RWPE2 (cell line): ENCODE data around the gene RELCH.

Source experiments
- ATAC-seq: fragments of 200-7000 bp; cut with Tn5 transposase; 3 replicates; pipeline ENCODE4 v1.9.1; 2021; ENCODE audit warnings: low read depth
- DNase-seq: peaks from one replicate; pipeline ENCODE4 v3.0.0-alpha.2; 2020; ENCODE audit warnings: low spot score
- H3K27ac ChIP-seq: fragments of 450-650 bp; 2 replicates; pipeline ENCODE4 v1.5.1; 2017; ENCODE audit warnings: mild to moderate bottlenecking; ENCODE audit not compliant: poor library complexity, severe bottlenecking
- H3K27me3 ChIP-seq: fragments of 250-450 bp; sonication (Bioruptor Pico); 2 replicates; pipeline ENCODE4 v1.5.1; 2021; ENCODE audit warnings: mild to moderate bottlenecking, moderate library complexity; ENCODE audit not compliant: insufficient read depth, poor library complexity, severe bottlenecking
- H3K36me3 ChIP-seq: fragments of 250-450 bp; sonication (Bioruptor Pico); 2 replicates; pipeline ENCODE4 v1.5.1; 2020; ENCODE audit warnings: low read depth, mild to moderate bottlenecking, moderate library complexity
- H3K4me1 ChIP-seq: fragments of 250-450 bp; sonication (Bioruptor Pico); 2 replicates; pipeline ENCODE4 v1.5.1; 2021; ENCODE audit warnings: mild to moderate bottlenecking, moderate library complexity; ENCODE audit not compliant: insufficient read depth, poor library complexity, severe bottlenecking
- H3K4me3 ChIP-seq: fragments of 250-450 bp; sonication (Bioruptor Pico); 2 replicates; pipeline ENCODE4 v1.5.1; 2021; ENCODE audit warnings: mild to moderate bottlenecking, moderate library complexity; ENCODE audit not compliant: severe bottlenecking
- H3K9me3 ChIP-seq: fragments of 250-450 bp; sonication (Bioruptor Pico); 2 replicates; pipeline ENCODE4 v1.5.1; 2021; ENCODE audit warnings: mild to moderate bottlenecking, moderate library complexity; ENCODE audit not compliant: severe bottlenecking
- CTCF ChIP-seq: fragments of 450-650 bp; IDR thresholded peaks from one replicate; pipeline ENCODE4 v1.5.1; 2017; ENCODE audit warnings: mild to moderate bottlenecking, moderate library complexity; ENCODE audit not compliant: poor library complexity, severe bottlenecking

The RELCH gene

GRCh38 chr18:62151068-62151771, 35.8 kb upstream of the RELCH start:
- Histone ChIP-seq H3K4me3 (no peak overlapping the region), H3K9me3 (no peaks in the 10 kb centered on the region), H3K27ac (no peak overlapping the region), H3K27me3 (no peaks in the 10 kb centered on the region), H3K36me3 (no peaks in the 10 kb centered on the region; the same call in 1 of the 2 replicates), H3K4me1 (no peaks in the 10 kb centered on the region)
- DNase-seq, result no peak
- ATAC-seq, result no peak
- no peak for TF ChIP-seq CTCF

GRCh38 chr18:62152844-62153243, 34.2 kb upstream of the RELCH start:
- H3K9me3 ChIP-seq, result no peaks in the 10 kb centered on the region
- DNase-seq (no peak), ATAC-seq (no peak)

GRCh38 chr18:62157843-62158242, 29.2 kb upstream of the RELCH start:
- H3K4me3 ChIP-seq, result no peak overlapping the region
- no peaks in the 10 kb centered on the region; the same call in 1 of the 2 replicates for H3K36me3 ChIP-seq
- no peak for TF ChIP-seq CTCF
- no peak for ATAC-seq
- H3K27me3 ChIP-seq, result no peaks in the 10 kb centered on the region
- no peak overlapping the region for H3K27ac ChIP-seq
- no peak for DNase-seq
- H3K9me3 ChIP-seq, result no peaks in the 10 kb centered on the region
- H3K4me1 ChIP-seq, result no peaks in the 10 kb centered on the region

More at GRCh38 chr18:62152844-62153243, 34.2 kb upstream of the RELCH start:
- no peaks in the 10 kb centered on the region for H3K4me1 ChIP-seq
- H3K36me3 ChIP-seq, result no peaks in the 10 kb centered on the region; the same call in 1 of the 2 replicates
- H3K27me3 ChIP-seq, result no peaks in the 10 kb centered on the region
- no peak for TF ChIP-seq CTCF
- no peak overlapping the region for H3K4me3 ChIP-seq
- no peak overlapping the region for H3K27ac ChIP-seq

DNA sequence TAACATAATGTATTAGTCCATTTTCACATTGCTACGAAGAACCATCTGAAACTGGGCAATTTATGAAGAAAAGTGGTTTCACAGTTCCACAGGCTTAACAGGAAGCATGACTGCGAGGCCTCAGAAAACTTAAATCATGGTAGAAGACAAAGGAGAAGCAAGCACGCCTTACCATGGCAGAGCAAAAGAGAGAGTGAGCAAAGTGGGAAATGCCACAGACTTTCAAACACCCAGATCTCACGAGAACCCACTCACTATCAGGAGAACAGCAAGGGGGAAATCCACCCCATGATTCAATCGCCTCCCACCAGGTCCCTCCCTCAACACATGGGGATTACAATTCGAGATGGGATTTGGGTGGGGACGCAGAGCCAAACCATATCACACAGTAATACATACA, 22.7 kb upstream of the RELCH start:
- ATAC-seq, result no peak
- Histone ChIP-seq H3K9me3 (no peaks in the 10 kb centered on the region), H3K27me3 (no peaks in the 10 kb centered on the region), H3K4me1 (no peaks in the 10 kb centered on the region), H3K4me3 (no peak overlapping the region), H3K27ac (no peak overlapping the region), H3K36me3 (no peaks in the 10 kb centered on the region)
- no peak for DNase-seq
- no peak for TF ChIP-seq CTCF

DNA sequence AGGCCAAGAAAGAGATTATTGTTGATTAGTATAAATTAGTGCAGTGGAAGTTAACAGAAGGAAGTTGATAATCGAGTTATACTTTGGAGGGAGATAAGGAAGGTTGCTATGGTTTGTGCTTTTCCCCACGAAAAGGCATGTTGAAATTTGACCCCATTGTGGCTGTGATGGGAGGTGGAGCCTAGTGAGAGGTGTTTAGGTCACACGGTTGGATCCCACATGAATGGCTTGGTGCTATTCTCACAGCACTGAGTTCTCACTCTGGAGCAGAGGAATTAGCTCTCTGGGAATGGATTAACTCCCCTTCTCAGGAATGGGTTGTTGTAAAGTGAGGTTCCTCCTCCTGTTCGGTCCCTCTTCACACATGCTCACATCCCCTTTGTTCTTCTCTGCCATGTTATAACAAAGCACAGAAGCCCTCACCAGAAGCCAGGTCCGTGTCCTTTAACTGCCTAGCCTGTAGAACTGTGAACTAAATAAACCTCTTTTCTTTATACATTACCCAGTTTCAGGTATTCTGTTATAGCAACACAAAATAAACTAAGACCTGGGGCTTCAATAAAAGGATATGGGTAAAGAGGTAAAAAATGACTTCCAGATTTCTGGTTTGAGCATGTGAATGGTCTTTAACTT, 22.1 kb upstream of the RELCH start:
- Histone ChIP-seq H3K27ac (no peak overlapping the region), H3K36me3 (no peaks in the 10 kb centered on the region), H3K4me3 (no peak overlapping the region), H3K27me3 (no peaks in the 10 kb centered on the region), H3K9me3 (no peaks in the 10 kb centered on the region), H3K4me1 (no peaks in the 10 kb centered on the region)
- ATAC-seq (no peak), DNase-seq (no peak)
- no peak for TF ChIP-seq CTCF
